Transverse colon (tissue), 4 donors: ENCODE data around the gene PDE4B. TPM values are rescaled to one million over a fixed set of nuclear protein-coding genes. Genes with fewer than 3 reads are reported as not detected.
"Not testable (repeated sequence)": the region's sequence is repeated elsewhere in the genome, so short reads cannot be mapped to it uniquely, and the experiment has no call there.

Source experiments
- DNase-seq: peaks from one replicate; pipeline ENCODE4 v3.0.0-alpha.2; 2019
- H3K27ac ChIP-seq, 4 donors: fragments of 200-600 bp; sonication (generic); 2 replicates each; pipeline ENCODE4 v1.5.1; 2016 to 2018; ENCODE audit warnings: inconsistent platforms in 4 of 4
- H3K27me3 ChIP-seq: fragments of 200-600 bp; sonication (generic); 2 replicates; pipeline ENCODE4 v1.5.1; 2017; ENCODE audit warnings: inconsistent platforms
- H3K36me3 ChIP-seq, 4 donors: fragments of 200-600 bp; sonication (generic); 2 replicates each; pipeline ENCODE4 v1.5.1; 2017 to 2019; ENCODE audit warnings: inconsistent platforms in 4 of 4
- H3K4me1 ChIP-seq, 4 donors: fragments of 200-600 bp; sonication (generic); 2 replicates each; pipeline ENCODE4 v1.5.1; 2017 to 2020; ENCODE audit warnings: inconsistent platforms in 4 of 4
- H3K4me3 ChIP-seq, 4 donors: fragments of 200-600 bp; sonication (generic); 1 replicate in 1 of 4; 2 replicates in 3 of 4; pipeline versions ENCODE4 v1.5.1 to v1.6.1; 2017 to 2019; ENCODE audit warnings: inconsistent platforms in 4 of 4
- H3K9me3 ChIP-seq, 2 donors: fragments of 200-600 bp; sonication (generic); 2 replicates each; pipeline ENCODE4 v1.5.1; 2017 to 2019; ENCODE audit warnings: inconsistent platforms in 2 of 2
- CTCF ChIP-seq, 5 experiments: fragments of 200-600 bp in 3 of 5; fragments of 450-650 bp in 2 of 5; sonication (generic) in 3 of 5; IDR thresholded peaks; 1 replicate in 2 of 5; 2 replicates in 3 of 5; pipeline ENCODE4 v1.5.1; 2016 to 2017; ENCODE audit warnings: antibody characterized with exemption in 5 of 5, inconsistent platforms in 3 of 5, mild to moderate bottlenecking in 2 of 5, moderate library complexity in 1 of 5
- EP300 ChIP-seq: sonication (generic); formaldehyde crosslinking; IDR thresholded peaks from one replicate; pipeline ENCODE4 v1.6.1; 2017; ENCODE audit warnings: antibody characterized with exemption, low read depth
- POLR2A ChIP-seq: fragments of 450-650 bp; IDR thresholded peaks from one replicate; pipeline ENCODE4 v1.6.1; 2016; ENCODE audit warnings: antibody characterized with exemption, mild to moderate bottlenecking, moderate library complexity
- POLR2AphosphoS5 ChIP-seq, 3 donors: sonication (generic); formaldehyde crosslinking; IDR thresholded peaks; one replicate each; pipeline ENCODE4 v1.6.1; 2016; ENCODE audit warnings: antibody characterized with exemption in 3 of 3
- WGBS, 2 donors: methylation state at CpG; one replicate each; pipeline ENCODE4 v1.1.5; 2018; ENCODE audit warnings: low coverage in 1 of 2; 5-methylcytosine and 5-hydroxymethylcytosine counted together
- in situ Hi-C, 4 donors: fragments of 200-750 bp; cut with MboI; loops; one replicate each; pipeline versions ENCODE4 v1.15.0 to v1.15.1; 2017; ENCODE audit warnings: low sequenced_read_pairs in 3 of 4, low pct_ligation_motif_present in 1 of 4, low pct_unique_long_range_greater_than_20kb in 1 of 4
- intact Hi-C: fragments of 100-400 bp; cut with DNase I; formaldehyde crosslinking; loops from one replicate; pipeline ENCODE4 v1.15.1; 2023; ENCODE audit warnings: low total_unique reads
- total RNA-seq, 4 donors: library from RNA; depleted of rRNA; stranded (reverse); fragments of >200 nt; gene quantifications; one replicate each; pipeline ENCODE4 v1.1.0, GENCODE V29; 2016

The PDE4B gene
- total RNA-seq, 4 donors from 2014 or later: 4.5 to 14.8 (median 6.5) TPM

GRCh38 chr1:66090859-66091457 is 298.3 kb downstream of the PDE4B start:
- Histone ChIP-seq H3K27ac (no peak overlapping the region), H3K36me3 (no peaks in the 10 kb centered on the region), H3K27me3 (no peaks in the 10 kb centered on the region), H3K9me3 (no peaks in the 10 kb centered on the region), H3K4me1 (no peaks in the 10 kb centered on the region), H3K4me3 (no peak overlapping the region)
- 66 to 75% methylated on average over 7 of the region's 7 CpGs for WGBS, 2 donors
- intact Hi-C loops: no loop called here
- no peak for DNase-seq
- in situ Hi-C loops: no loop called here
- no peak for TF ChIP-seq CTCF (IDR thresholded peaks at IDR 0.05)
- TF ChIP-seq POLR2A: no peak
- no peak for TF ChIP-seq POLR2AphosphoS5 (IDR thresholded peaks at IDR 0.05)
- no peak for TF ChIP-seq EP300

- WGBS, 2 donors: 83 to 100% methylated on average over 1 of the region's 1 CpG
- H3K36me3 ChIP-seq: no peaks in the 10 kb centered on the region
- DNase-seq: no peak
Observed at GRCh38 chr1:66095190-66095589, 302.5 kb downstream of the PDE4B start.

DNA sequence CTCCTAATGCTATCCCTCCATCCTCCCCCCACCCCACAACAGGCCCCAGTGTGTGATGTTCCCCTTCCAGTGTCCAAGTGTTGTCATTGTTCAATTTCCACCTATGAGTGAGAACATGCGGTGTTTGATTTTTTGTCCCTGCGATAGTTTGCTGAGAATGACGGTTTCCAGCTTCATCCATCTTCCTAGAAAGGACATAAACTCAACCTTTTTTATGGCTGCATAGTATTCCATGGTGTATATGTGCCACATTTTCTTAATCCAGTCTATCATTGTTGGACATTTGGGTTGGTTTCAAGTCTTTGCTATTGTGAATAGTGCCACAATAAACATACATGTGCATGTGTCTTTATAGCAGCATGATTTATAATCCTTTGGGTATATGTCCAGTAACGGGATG is 308.3 kb downstream of the PDE4B start:
- DNase-seq, intact Hi-C loops, in situ Hi-C loops, H3K27me3 ChIP-seq, H3K4me1 ChIP-seq, H3K9me3 ChIP-seq, H3K27ac ChIP-seq, H3K4me3 ChIP-seq, H3K36me3 ChIP-seq: not testable (repeated sequence)
- 92 to 100% methylated on average over 3 to 4 of the region's 4 CpGs for WGBS, 2 donors

More at GRCh38 chr1:66095190-66095589, 302.5 kb downstream of the PDE4B start:
- in situ Hi-C loops (no loop called here), intact Hi-C loops (no loop called here)
- Histone ChIP-seq H3K4me1 (no peaks in the 10 kb centered on the region), H3K4me3 (no peak overlapping the region), H3K27ac (no peak overlapping the region), H3K9me3 (no peaks in the 10 kb centered on the region), H3K27me3 (no peaks in the 10 kb centered on the region)
- TF ChIP-seq POLR2A: no peak
- no peak for TF ChIP-seq POLR2AphosphoS5 (IDR thresholded peaks at IDR 0.05)
- no peak for TF ChIP-seq CTCF (IDR thresholded peaks at IDR 0.05)
- no peak for TF ChIP-seq EP300

DNA sequence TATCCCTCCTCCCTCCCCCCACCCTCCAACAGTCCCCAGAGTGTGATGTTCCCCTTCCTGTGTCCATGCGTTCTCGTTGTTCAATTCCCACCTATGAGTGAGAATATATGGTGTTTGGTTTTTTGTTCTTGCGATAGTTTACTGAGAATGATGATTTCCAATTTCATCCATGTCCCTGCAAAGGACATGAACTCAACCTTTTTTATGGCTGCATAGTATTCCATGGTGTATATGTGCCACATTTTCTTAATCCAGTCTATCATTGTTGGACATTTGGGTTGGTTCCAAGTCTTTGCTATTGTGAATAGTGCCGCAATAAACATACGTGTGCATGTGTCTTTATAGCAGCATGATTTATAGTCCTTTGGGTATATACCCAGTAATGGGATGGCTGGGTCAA is 311.4 kb downstream of the PDE4B start:
- intact Hi-C loops, in situ Hi-C loops, H3K27me3 ChIP-seq, DNase-seq, H3K4me3 ChIP-seq, H3K4me1 ChIP-seq, H3K27ac ChIP-seq, H3K36me3 ChIP-seq, H3K9me3 ChIP-seq: not testable (repeated sequence)
- 95 to 100% methylated on average over 2 to 3 of the region's 5 CpGs for WGBS, 2 donors

GRCh38 chr1:66108624-66109023 is 315.9 kb downstream of the PDE4B start:
- Histone ChIP-seq H3K36me3 (no peaks in the 10 kb centered on the region), H3K9me3 (no peaks in the 10 kb centered on the region), H3K27me3 (no peaks in the 10 kb centered on the region), H3K4me3 (no peak overlapping the region), H3K27ac (no peak overlapping the region), H3K4me1 (no peaks in the 10 kb centered on the region)
- intact Hi-C loops: no loop called here
- in situ Hi-C loops: no loop called here
- TF ChIP-seq EP300 (no peak), POLR2AphosphoS5 (IDR thresholded peaks at IDR 0.05) (no peak), POLR2A (no peak), CTCF (IDR thresholded peaks at IDR 0.05) (no peak)
- WGBS, 2 donors: 76 to 85% methylated on average over 2 of the region's 2 CpGs
- no peak for DNase-seq
